Trophoblast cell (in vitro differentiated cells and primary cell): ENCODE results near the gene MAS1.

Source experiments
- DNase-seq, 2 donors: peaks; one replicate each; pipeline ENCODE4 v3.0.0-alpha.2; 2016
- H2AFZ ChIP-seq: 2 replicates; pipeline ENCODE4 v1.6.1; 2013; ENCODE audit warnings: low read length, moderate library complexity, mild to moderate bottlenecking; ENCODE audit not compliant: insufficient read depth, poor library complexity
- H2AK5ac ChIP-seq: 2 replicates; pipeline ENCODE4 v1.6.1; 2013; ENCODE audit warnings: mild to moderate bottlenecking, low read length
- H2BK120ac ChIP-seq: 2 replicates; pipeline ENCODE4 v1.6.1; 2013; ENCODE audit warnings: low read length, mild to moderate bottlenecking, moderate library complexity; ENCODE audit not compliant: insufficient read depth, poor library complexity
- H2BK12ac ChIP-seq: 2 replicates; pipeline ENCODE4 v1.6.1; 2013; ENCODE audit warnings: mild to moderate bottlenecking, low read length, moderate library complexity
- H2BK5ac ChIP-seq: 2 replicates; pipeline ENCODE4 v1.6.1; 2013; ENCODE audit warnings: low read length, low read depth, moderate library complexity, mild to moderate bottlenecking; ENCODE audit not compliant: poor library complexity
- H3K14ac ChIP-seq: 2 replicates; pipeline ENCODE4 v1.6.1; 2013; ENCODE audit warnings: mild to moderate bottlenecking, low read length
- H3K18ac ChIP-seq: 2 replicates; pipeline ENCODE4 v1.6.1; 2013; ENCODE audit warnings: mild to moderate bottlenecking, low read length
- H3K23ac ChIP-seq: 2 replicates; pipeline ENCODE4 v1.6.1; 2013; ENCODE audit warnings: low read length
- H3K27ac ChIP-seq: 2 replicates; pipeline ENCODE4 v1.5.1; 2013; ENCODE audit warnings: low read depth, mild to moderate bottlenecking, inconsistent platforms, low read length, moderate library complexity
- H3K27me3 ChIP-seq: 2 replicates; pipeline ENCODE4 v1.6.1; 2013; ENCODE audit warnings: inconsistent platforms, mild to moderate bottlenecking, low read length, moderate library complexity; ENCODE audit not compliant: insufficient read depth
- H3K36me3 ChIP-seq, 2 experiments: 1 replicate in 1 of 2; 2 replicates in 1 of 2; pipeline ENCODE4 v1.6.1; 2013; ENCODE audit warnings: low read length in 2 of 2, mild to moderate bottlenecking in 2 of 2, moderate library complexity in 1 of 2; ENCODE audit not compliant: insufficient read depth in 2 of 2, control insufficient read depth in 1 of 2
- H3K4ac ChIP-seq: 2 replicates; pipeline ENCODE4 v1.6.1; 2013; ENCODE audit warnings: low read depth, mild to moderate bottlenecking, low read length, moderate library complexity
- H3K4me1 ChIP-seq, 2 experiments: 1 replicate in 1 of 2; 2 replicates in 1 of 2; pipeline ENCODE4 v1.6.1; 2013; ENCODE audit warnings: low read length in 2 of 2, mild to moderate bottlenecking in 2 of 2, moderate library complexity in 1 of 2; ENCODE audit not compliant: insufficient read depth in 2 of 2, control insufficient read depth in 1 of 2
- H3K4me2 ChIP-seq: 2 replicates; pipeline ENCODE4 v1.6.1; 2013; ENCODE audit warnings: inconsistent platforms, mild to moderate bottlenecking, low read length, moderate library complexity
- H3K4me3 ChIP-seq: 2 replicates; pipeline ENCODE4 v1.5.1; 2013; ENCODE audit warnings: mild to moderate bottlenecking, low read depth, low read length, inconsistent platforms
- H3K79me1 ChIP-seq: one replicate; pipeline ENCODE4 v1.6.1; 2013; ENCODE audit warnings: low read length
- H3K79me2 ChIP-seq: 2 replicates; pipeline ENCODE4 v1.6.1; 2013; ENCODE audit warnings: low read length, mild to moderate bottlenecking; ENCODE audit not compliant: control insufficient read depth, insufficient read depth, poor library complexity
- H3K9ac ChIP-seq: 2 replicates; pipeline ENCODE4 v1.6.1; 2013; ENCODE audit warnings: mild to moderate bottlenecking, low read length
- H3K9me3 ChIP-seq: 2 replicates; pipeline ENCODE4 v1.6.1; 2013; ENCODE audit warnings: low read depth, mild to moderate bottlenecking, control low read depth, inconsistent platforms, low read length; ENCODE audit not compliant: insufficient read depth
- H4K12ac ChIP-seq: 2 replicates; pipeline ENCODE4 v1.6.1; 2013; ENCODE audit warnings: low read depth, mild to moderate bottlenecking, low read length, moderate library complexity
- H4K8ac ChIP-seq: 2 replicates; pipeline ENCODE4 v1.6.1; 2013; ENCODE audit warnings: low read depth, mild to moderate bottlenecking, low read length, moderate library complexity
- H4K91ac ChIP-seq: one replicate; pipeline ENCODE4 v1.6.1; 2013; ENCODE audit warnings: low read depth, mild to moderate bottlenecking, low read length, moderate library complexity
- WGBS: extraction: QIAGEN DNeasy Blood & Tissue Kit; methylation state at CpG from one replicate; pipeline ENCODE4 v1.1.7; 2013; ENCODE audit warnings: missing lambda C conversion rate; ENCODE audit not compliant: insufficient read length, insufficient coverage; ENCODE audit errors: extremely low coverage; 5-methylcytosine and 5-hydroxymethylcytosine counted together

The MAS1 gene

GRCh38 chr6:159908535-159908934 lies 17.7 kb downstream of the MAS1 start:
- no peak overlapping the region for H4K91ac ChIP-seq
- no peaks in the 10 kb centered on the region for H3K27me3 ChIP-seq
- H3K79me1 ChIP-seq: no peaks in the 10 kb centered on the region
- H3K4ac ChIP-seq: no peak overlapping the region
- H3K79me2 ChIP-seq: no peaks in the 10 kb centered on the region
- WGBS: no CpG with 5 or more reads among the region's 4 CpGs
- H3K9ac ChIP-seq: no peak overlapping the region
- no peaks in the 10 kb centered on the region for H3K4me1 ChIP-seq
- H2BK120ac ChIP-seq: no peak overlapping the region
- no peak overlapping the region for H2BK5ac ChIP-seq
- H2BK12ac ChIP-seq: no peak overlapping the region
- H2AK5ac ChIP-seq: no peak overlapping the region
- no peak overlapping the region for H4K12ac ChIP-seq
- H3K14ac ChIP-seq: no peak overlapping the region
- no peaks in the 10 kb centered on the region for H3K9me3 ChIP-seq
- H3K23ac ChIP-seq: no peak overlapping the region
- H3K36me3 ChIP-seq: no peaks in the 10 kb centered on the region
- H3K4me2 ChIP-seq: no peak overlapping the region
- H3K4me3 ChIP-seq: no peak overlapping the region
- H4K8ac ChIP-seq: no peak overlapping the region
- H2AFZ ChIP-seq: no peak overlapping the region
- no peak overlapping the region for H3K18ac ChIP-seq
- DNase-seq: no peak
- H3K27ac ChIP-seq: no peak overlapping the region

- Histone ChIP-seq H2BK5ac (no peak overlapping the region), H4K8ac (no peak overlapping the region), H2AFZ (no peak overlapping the region), H3K4me1 (no peaks in the 10 kb centered on the region), H3K4ac (no peak overlapping the region), H4K91ac (no peak overlapping the region), H2AK5ac (no peak overlapping the region), H3K9me3 (no peaks in the 10 kb centered on the region), H3K36me3 (no peaks in the 10 kb centered on the region), H3K18ac (no peak overlapping the region), H2BK120ac (no peak overlapping the region), H3K4me3 (no peak overlapping the region), H3K23ac (no peak overlapping the region), H3K27me3 (no peaks in the 10 kb centered on the region), H3K9ac (no peak overlapping the region), H3K79me2 (no peaks in the 10 kb centered on the region), H3K14ac (no peak overlapping the region), H3K27ac (no peak overlapping the region), H4K12ac (no peak overlapping the region), H3K4me2 (no peak overlapping the region), H3K79me1 (no peaks in the 10 kb centered on the region), H2BK12ac (no peak overlapping the region)
- no CpG with 5 or more reads among the region's 4 CpGs for WGBS
- no peak for DNase-seq
Measured at GRCh38 chr6:159908979-159909378, 18.2 kb downstream of the MAS1 start.

DNA sequence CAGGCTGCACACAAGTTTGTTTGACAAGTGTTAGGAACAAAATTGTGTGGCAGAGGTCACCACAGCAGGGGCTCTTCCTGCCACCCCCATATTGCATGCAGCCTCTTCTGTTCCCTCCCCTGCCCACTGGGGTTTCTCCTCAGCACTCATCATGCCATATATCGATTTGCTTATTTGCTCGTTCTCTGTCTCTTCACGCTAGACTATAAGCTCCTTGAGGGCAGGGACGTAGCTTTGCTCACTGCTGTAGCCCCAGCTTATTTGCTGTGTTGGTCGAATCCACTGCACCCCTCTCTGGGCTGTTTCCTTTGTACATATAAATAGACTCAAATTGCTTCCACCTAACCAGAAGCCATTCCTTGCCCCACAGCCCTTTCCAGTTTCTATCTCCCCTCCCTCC lies 19.6 kb downstream of the MAS1 start:
- WGBS: no CpG with 5 or more reads among the region's 5 CpGs
- Histone ChIP-seq H3K4me1 (no peaks in the 10 kb centered on the region), H3K9ac (no peak overlapping the region), H3K27ac (no peak overlapping the region), H3K79me1 (no peaks in the 10 kb centered on the region), H3K27me3 (no peaks in the 10 kb centered on the region), H4K8ac (no peak overlapping the region), H2BK12ac (no peak overlapping the region), H3K79me2 (no peaks in the 10 kb centered on the region), H2AK5ac (no peak overlapping the region), H3K36me3 (no peaks in the 10 kb centered on the region), H4K91ac (no peak overlapping the region), H3K18ac (no peak overlapping the region), H3K23ac (no peak overlapping the region), H2BK120ac (no peak overlapping the region), H2AFZ (no peak overlapping the region), H3K4me2 (no peak overlapping the region), H4K12ac (no peak overlapping the region), H3K14ac (no peak overlapping the region), H3K4me3 (no peak overlapping the region), H2BK5ac (no peak overlapping the region), H3K9me3 (no peaks in the 10 kb centered on the region), H3K4ac (no peak overlapping the region)
- DNase-seq: no peak

DNA sequence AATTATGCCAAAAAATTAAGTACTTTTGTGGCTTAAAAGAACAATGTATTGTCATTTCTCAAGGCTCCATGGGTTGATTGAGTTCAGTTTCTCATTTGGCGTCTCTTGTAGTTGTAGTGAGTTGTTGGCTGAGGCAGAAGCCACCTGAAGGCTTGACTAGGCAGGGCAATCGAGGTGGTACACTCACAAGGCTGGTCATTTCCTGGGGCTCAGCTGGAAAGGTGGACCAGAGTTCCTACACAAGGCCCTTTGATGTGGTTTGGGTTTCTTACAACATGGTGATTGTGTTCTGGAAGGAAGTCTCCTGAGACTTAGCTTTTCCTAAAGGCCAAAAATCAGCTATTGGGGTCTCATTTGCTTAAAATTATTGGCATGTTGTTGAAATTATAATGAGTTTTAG lies 22.6 kb downstream of the MAS1 start:
- no peaks in the 10 kb centered on the region for H3K79me2 ChIP-seq
- no peaks in the 10 kb centered on the region for H3K36me3 ChIP-seq
- no CpG with 5 or more reads among the region's 2 CpGs for WGBS
- H3K4me2 ChIP-seq: no peak overlapping the region
- no peak overlapping the region for H4K91ac ChIP-seq
- no peak overlapping the region for H3K23ac ChIP-seq
- H4K12ac ChIP-seq: no peak overlapping the region
- H3K4me3 ChIP-seq: no peak overlapping the region
- H2AFZ ChIP-seq: no peak overlapping the region
- no peaks in the 10 kb centered on the region for H3K79me1 ChIP-seq
- no peaks in the 10 kb centered on the region for H3K27me3 ChIP-seq
- no peak overlapping the region for H2BK12ac ChIP-seq
- no peak overlapping the region for H2BK120ac ChIP-seq
- H3K27ac ChIP-seq: no peak overlapping the region
- DNase-seq: no peak
- no peak overlapping the region for H3K4ac ChIP-seq
- no peaks in the 10 kb centered on the region for H3K4me1 ChIP-seq
- no peak overlapping the region for H3K9ac ChIP-seq
- H4K8ac ChIP-seq: no peak overlapping the region
- no peak overlapping the region for H2BK5ac ChIP-seq
- no peak overlapping the region for H3K18ac ChIP-seq
- no peaks in the 10 kb centered on the region for H3K9me3 ChIP-seq
- no peak overlapping the region for H2AK5ac ChIP-seq
- H3K14ac ChIP-seq: no peak overlapping the region
